ENCODE data around the gene HOXA1.

Gene HOXA1

GRCh38 chr7:27130540-27131389, 35.0 kb upstream of the HOXA1 start, which contains the start of gene HOXA4:
HOXA4 (minus strand) TSS chr7:27130757; CDS start chr7:27130733, 24 bp downstream.
- DNase-seq: peak; percentile 66 to 83

- no peak for DNase-seq
Measured at GRCh38 chr7:27129729-27130539, 34.1 kb upstream of the HOXA1 start.

GRCh38 chr7:27128776-27129728, 33.3 kb upstream of the HOXA1 start:
- DNase-seq: no peak

- no peak for DNase-seq
Measured at GRCh38 chr7:27128034-27128433, 32.2 kb upstream of the HOXA1 start.

- no peak for DNase-seq
Measured at GRCh38 chr7:27126596-27127327, 31.0 kb upstream of the HOXA1 start.

- DNase-seq: no peak
Measured at GRCh38 chr7:27125986-27126394, 30.2 kb upstream of the HOXA1 start.

- DNase-seq: no peak
Measured at GRCh38 chr7:27124902-27125689, 29.3 kb upstream of the HOXA1 start.

- no peak for DNase-seq
Measured at GRCh38 chr7:27124096-27124901, 28.5 kb upstream of the HOXA1 start.

- DNase-seq: no peak
Measured at GRCh38 chr7:27123477-27124053, 27.8 kb upstream of the HOXA1 start.

GRCh38 chr7:27123007-27123476, 27.2 kb upstream of the HOXA1 start:
- DNase-seq: no peak

GRCh38 chr7:27122077-27122910, 26.5 kb upstream of the HOXA1 start:
- DNase-seq: no peak

GRCh38 chr7:27121684-27122076, 25.9 kb upstream of the HOXA1 start:
- DNase-seq: no peak

GRCh38 chr7:27119412-27119911, 23.7 kb upstream of the HOXA1 start:
- DNase-seq: no peak

GRCh38 chr7:27118580-27118979, 22.8 kb upstream of the HOXA1 start:
- no peak for DNase-seq

- DNase-seq: no peak
Measured at GRCh38 chr7:27117887-27118491, 22.2 kb upstream of the HOXA1 start.

- no peak for DNase-seq
Measured at GRCh38 chr7:27116962-27117886, 21.4 kb upstream of the HOXA1 start.
